GM18861 (cell line): ENCODE data around the gene TPT1.
"Not testable (repeated sequence)": the region's sequence is repeated elsewhere in the genome, so short reads cannot be mapped to it uniquely, and the experiment has no call there.

ENCODE experiments used
- ATAC-seq: cut with Tn5 transposase; IDR thresholded peaks from one replicate; pipeline ENCODE4 v1.9.1; 2021; ENCODE audit not compliant: unreplicated experiment

Gene TPT1

DNA sequence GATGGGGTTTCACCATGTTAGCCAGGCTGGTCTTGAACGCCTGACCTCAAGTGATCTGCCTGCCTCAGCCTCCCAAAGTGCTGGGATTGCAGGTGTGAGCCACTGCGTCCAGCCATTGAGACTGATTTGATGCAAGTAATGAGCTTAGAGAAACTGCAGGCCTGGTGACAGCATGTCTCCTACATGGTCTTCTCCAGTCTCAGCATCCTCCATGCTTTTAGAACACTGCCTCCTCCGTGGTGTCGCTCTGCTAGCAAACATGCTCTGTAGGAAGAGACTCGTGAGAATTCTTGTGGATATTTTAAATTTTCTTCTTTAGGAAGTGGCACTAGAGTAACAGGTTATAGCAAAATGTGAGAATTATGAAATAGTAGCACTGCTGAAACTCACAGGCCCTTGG lies 37.1 kb downstream of the TPT1 start:
- no peak for ATAC-seq

DNA sequence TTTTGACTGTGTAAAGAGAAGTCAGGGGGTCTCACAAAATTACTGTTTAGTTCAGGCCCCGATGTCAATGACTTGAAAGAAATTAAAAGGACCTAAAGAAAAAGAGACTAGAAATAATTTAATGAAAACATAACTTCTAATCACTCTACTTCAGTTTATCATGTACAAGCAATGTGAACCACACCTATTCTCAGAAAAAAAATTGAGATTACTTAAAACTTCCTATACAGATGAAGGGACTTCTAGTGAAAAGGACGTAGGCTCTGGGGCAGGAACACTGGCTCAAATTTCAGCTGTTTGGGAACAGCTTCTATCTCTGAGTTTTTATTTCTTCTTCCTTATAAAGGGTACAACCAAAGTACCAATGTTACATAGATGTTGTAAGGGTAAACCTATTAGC lies 38.0 kb downstream of the TPT1 start:
- no peak for ATAC-seq

DNA sequence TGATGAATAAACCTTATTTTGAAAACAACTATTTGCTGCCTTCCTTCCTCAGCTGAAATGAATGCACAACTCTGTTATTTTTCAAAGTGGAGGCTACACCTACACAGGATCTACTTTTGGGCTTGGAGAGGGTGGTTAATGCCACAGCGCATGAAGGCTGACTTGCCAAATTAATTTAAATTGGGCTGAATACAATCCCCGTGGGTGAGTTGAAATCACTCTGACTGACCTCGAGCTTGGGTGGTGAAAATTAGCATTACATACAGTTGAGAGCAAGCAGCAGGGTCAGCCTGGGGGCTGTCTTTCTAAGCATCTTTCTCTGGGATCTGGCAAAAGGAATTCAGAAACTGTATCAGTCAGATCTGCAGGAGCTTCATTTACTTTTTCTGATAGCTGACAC lies 38.5 kb downstream of the TPT1 start:
- ATAC-seq: no peak

DNA sequence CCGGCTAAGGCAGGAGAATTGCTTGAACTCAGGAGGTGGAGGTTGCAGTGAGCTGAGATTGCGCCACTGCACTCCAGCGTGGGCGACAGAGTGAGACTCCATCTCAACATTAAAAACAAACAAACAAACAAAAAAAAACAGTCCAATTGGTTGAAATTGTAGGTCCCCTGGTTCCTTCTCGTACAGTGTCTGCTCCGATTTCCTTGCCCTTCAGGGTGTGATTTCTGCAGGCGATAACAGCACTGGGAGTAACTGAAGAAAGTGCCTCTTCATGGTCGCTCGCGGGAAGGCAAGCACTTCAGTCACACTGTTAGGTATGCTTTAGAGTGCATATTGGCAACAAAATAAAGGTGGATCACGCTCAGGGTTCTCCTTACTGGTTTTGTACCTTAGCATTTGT lies 39.7 kb downstream of the TPT1 start:
- ATAC-seq: no peak

DNA sequence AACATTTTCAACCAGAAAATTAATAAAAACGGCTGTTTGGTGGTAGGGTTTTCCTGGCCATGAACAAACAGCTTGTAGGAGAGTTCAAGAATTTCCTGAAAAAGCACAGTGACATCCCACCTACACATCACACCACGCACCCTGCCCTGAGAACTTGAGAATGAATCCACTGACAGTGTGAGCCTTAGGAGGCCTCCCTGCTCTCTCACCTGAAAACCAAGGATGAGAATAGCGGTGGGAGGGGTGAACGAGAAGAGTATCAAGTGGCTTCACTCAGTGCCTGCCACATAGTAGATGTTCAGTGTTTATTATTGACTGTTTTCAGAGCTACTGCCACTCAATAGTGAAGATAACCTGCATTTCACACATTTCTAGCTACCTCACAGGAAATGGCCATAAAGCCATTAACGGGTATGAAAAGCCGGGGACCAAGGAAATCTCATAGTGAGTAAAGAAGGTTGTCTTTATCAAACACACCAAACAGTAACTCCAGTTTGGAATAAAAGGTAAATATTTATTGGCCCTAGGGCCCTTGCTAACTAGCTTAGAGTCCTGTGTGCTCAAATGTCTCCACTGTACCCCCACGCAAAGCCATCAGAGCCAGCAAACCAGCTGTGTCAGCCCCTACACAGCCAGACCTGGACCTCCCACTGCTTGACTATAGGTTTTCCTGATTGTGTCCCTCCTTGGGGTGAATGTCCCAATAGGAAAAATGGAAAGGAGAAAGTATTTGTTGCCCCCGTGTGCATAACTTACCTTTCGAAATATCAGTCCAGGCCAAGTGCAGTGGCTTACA lies 40.6 kb downstream of the TPT1 start:
- no peak for ATAC-seq

DNA sequence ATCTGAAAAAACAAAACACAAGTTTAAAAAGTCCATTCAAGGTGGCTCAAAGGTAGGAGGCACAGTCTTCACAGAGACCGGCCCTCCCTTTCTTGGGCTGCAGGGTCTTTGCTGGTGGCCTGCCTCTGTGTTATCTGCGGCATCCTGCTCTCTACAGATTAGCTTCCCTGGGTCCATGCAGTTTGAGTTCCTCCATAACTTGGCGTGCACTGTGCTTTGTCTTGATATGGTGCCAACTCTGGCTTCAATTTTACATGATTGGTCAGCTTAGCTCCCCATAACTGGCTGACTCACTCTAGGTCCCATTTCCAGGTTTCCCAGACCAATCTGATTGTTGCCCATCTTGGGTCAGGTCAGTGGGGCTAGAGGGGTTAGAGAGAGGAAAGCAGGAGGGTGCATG lies 41.8 kb downstream of the TPT1 start:
- ATAC-seq: no peak

DNA sequence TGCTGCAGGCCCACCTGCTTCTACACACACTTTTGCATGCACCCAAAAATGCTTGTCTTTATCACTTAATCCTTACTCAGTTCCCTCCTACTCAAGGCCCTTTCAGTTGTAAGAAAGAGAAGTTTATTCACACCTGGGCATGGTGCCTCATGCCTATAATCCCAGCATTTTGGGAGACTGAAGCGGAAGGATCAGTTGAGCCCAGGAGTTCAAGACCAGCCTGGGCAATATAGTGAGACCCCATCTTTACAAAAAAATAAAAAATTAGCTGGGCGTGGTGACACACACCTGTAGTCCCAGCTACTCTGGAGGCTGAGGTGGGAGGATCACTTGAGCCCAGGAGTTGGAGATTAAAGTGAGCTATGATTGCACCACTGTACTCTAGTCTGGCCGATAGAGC lies 42.4 kb downstream of the TPT1 start:
- ATAC-seq: not testable (repeated sequence)

DNA sequence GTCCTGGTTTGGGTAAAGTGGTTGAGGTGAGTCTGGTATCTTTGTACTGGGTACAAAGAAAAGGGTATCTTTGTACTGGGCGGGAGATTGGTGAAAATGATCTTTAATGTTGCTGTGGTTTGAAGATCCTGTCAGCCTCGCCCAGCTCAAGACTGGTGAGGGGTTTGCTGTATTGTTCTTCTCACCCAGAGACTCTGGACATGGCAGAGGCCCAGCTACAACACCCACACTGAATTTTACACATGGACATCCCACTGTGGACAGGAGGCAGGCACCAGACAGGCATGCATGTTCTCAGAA lies 42.8 kb downstream of the TPT1 start:
- ATAC-seq: no peak

DNA sequence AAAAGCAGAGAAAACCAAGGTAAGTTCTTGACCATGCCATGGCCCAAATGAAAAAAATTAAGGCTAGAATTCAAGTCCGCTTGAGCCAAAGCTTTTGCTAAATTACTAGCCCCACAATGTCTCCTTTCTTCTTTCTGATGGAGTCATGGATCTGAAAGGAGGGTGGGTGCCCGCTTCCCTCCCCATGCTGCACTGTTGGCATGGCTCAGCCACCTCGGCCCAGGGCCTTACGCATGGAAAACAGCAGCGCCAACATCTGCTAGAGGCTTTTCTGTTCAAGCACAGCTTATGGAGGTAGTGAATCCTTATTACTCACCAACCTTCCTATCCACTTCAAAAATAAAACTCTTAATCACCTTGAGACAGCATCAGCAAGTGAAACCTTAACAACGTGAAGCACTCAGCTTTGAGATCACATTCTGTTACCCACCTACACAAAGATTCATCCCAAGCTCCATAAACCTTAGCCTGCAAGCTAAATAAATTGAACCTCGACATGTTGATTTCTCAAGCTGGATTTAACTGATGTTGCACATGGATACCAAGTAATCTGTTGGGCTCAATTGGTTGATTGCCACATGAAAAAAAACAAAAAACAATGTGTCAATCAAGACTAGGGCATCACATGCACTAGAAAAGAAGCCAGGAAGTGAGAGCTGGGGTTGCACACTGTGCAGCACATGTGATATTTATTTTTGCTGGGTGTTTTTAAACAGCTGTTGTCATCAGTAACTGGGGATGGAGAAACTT lies 43.4 kb downstream of the TPT1 start:
- no peak for ATAC-seq

DNA sequence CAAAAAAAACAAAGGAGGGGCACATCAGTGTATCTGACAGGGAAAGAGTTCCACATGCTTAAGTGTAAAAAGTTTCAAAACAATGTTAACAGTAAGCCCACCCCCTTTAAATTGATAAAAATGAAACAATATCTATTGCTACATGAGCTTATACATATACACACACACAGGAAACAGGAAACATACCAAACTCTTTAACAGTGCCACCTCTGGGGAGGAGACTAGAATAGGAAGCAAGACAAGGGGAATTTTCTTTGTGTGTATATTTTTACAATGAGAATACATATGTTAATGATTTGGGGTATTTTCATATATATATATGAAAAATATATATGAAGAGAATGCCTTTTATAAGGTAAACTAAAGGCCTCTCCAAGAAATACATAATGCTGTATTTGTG lies 44.7 kb downstream of the TPT1 start:
- ATAC-seq: no peak

DNA sequence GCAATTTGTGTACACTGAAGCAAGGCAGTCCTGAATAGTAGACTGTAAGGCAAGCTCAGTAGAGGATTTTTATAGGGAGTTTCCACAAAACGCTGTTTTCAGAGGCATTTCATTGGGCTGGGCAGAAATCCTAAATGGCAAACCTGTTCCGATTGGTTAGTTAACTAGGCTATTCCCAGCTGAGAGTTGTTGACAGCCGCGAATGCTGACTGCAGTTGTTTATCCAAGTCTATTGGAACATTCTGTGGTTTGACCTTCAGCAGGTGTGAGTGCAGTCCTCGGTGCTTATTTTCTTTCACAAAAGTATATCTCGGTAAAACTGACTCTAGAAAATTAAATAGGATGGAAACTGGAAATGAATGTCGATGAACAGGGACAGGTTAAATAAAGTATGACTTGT lies 45.4 kb downstream of the TPT1 start:
- ATAC-seq: no peak

DNA sequence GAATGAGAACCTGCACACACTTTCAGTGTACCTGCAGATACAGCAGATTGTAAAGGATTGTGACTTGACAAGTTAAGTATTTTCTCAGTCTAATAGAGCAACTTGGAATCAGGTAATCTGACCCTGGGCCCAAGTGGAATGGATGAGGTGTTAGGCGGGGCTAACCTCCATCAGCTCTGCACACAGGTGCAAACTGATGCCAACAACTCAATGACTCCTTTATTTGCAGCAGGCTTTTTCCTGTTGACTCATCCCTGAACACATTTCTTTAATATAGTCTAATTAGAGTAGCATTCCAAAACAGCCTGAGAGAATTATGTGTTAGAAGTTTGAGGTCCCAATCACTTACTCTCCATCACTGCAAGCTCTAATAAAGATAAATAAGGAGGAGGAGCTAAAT lies 48.8 kb downstream of the TPT1 start:
- ATAC-seq: no peak

DNA sequence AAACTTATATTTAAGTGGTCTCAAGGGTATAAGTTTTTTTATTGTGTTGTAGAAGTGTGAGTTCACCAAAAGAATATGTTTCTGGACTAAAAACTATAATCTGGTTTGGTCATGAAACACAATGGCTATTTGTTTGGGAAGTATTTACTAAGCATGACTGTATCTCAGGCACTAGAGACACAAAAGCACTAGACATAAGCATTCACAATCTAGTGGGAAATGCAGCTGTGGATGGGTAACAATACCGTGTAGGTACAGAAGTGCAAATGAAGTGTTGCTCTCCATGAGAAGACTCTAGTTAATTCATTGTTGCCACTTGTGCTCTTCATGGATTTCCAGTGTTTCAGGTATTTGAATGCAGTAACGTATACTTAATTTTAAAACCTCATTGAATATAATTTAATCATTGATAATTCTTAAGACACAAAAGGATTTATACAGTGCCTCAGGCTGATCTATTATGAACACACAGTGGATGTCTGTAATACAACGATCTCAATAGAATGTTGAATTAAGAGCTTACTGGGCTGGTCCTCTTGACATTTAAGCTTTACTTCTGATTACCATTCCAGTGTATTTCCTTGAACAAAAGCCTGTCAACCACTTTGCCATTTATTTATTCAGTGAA lies 50.9 kb downstream of the TPT1 start:
- no peak for ATAC-seq
